Stimulated activated CD4-positive, alpha-beta T cell treated with anti-CD3 and anti-CD28 coated beads, Interleukin-12 subunit alpha, Interleukin-12 subunit beta, amount 100 ng/mL, for 4 hours (primary cell): Measurements from ENCODE around the gene SMCO3.

Experiments used
- DNase-seq: peaks from one replicate; pipeline ENCODE4 v3.0.0-alpha.2; 2020

Gene SMCO3

DNA sequence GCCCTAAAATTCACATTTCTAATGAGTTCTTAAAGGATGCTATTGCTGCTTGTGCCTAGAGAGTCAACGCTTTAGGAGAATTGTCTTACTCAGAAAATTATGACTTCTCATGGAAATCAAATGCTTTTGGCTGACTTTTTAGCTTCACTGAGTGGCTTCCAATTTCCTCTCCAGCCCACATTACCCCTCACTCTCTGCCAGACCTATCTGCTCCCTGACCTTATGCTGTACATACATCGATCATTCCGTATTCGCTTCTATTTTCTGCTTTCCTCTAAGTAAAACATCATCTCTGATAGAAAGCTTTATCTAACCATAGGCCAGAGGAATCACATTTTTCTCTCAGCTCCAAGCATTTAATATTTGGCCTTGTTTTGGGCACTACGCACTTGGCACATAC, 12.5 kb upstream of the SMCO3 start:
- DNase-seq: no peak

DNA sequence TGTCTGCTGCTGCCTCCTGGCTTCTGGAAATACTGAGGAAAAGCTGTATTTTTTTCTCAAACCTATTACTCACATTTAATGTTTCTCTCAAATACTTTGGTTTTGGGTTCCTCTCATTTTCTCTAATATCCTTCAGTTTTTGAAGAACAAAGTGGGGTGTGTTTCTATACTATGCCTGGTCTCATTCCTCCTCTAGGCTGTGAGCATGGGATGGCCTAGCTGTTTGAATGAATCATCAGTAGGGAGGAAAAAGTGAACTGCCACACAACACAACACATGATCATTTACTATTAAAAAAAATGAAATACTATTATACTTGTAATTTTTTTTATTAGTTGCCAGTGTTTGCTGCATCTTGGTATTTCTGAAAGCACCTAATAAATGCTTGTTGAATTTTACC, 11.3 kb upstream of the SMCO3 start:
- no peak for DNase-seq

DNA sequence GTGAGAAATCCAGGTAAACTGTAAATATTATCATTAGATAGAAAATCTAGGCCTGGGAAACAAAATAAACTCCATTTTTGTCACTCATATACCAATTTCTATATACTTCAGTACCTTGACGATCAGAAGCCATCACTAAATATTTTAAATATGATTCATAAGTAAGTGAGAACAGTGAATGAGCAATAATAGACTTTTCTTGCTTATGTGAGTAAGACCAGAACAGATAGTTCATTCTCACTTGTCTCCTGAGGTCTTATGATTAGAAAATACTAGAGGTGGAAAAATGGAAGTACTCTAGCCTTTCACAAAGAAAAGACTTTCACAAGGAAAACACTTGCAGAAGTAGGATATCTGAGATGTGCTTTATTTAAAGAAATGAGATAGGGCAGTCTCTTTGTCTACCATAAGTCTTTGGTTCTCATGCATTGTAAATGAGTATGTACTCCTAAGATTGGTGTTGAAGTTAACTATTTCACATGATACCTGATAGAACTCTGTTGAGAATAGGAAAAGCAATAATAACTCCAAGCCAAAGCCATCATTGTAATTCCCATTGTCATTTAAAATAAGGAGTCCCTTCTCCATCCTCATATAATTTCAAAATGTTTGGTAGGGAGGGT, 10.1 kb upstream of the SMCO3 start:
- no peak for DNase-seq

DNA sequence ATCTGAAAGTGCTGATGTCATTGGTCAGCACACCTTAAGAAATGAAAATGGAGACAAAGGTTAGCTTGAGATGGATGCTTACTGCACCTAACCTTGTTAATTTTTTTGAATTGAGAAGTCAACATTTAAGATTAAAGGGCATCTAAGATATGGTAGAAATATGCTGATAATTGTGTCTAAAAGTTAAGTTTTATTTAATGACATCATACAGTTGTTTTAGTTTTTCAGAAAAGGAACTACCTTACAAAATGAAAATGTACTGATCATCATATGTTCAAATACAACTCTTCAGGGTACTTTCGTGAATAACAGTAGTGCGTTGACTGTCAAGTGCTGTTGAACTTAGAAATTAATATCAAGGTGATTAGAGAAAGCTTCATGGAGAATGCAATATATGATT, 2.5 kb downstream of the SMCO3 start:
- DNase-seq: no peak

DNA sequence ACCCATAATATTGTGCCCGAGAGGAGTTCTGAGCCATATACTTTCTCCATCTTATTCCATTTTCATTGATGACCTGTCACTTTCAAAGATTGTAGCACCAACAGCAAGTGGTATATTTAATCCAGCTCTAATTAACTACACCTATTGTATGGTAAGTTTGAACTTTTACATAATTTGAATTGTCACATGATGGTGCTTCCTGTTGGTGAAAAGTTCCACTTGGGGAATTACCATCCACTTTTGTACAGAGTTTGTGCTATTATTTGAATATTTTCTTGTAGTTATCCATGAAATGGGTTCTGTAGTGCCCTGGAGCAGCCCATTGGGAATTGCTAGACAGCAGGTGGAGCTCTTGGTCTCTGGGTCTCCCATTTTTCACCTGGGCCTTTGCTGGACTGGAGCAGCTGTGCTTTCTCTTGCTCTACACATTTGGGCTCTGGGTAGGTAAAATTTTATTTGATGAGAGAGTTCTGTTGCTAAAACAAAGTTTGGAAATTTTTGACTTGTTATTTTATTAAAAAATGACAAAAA, 3.0 kb downstream of the SMCO3 start:
- no peak for DNase-seq

DNA sequence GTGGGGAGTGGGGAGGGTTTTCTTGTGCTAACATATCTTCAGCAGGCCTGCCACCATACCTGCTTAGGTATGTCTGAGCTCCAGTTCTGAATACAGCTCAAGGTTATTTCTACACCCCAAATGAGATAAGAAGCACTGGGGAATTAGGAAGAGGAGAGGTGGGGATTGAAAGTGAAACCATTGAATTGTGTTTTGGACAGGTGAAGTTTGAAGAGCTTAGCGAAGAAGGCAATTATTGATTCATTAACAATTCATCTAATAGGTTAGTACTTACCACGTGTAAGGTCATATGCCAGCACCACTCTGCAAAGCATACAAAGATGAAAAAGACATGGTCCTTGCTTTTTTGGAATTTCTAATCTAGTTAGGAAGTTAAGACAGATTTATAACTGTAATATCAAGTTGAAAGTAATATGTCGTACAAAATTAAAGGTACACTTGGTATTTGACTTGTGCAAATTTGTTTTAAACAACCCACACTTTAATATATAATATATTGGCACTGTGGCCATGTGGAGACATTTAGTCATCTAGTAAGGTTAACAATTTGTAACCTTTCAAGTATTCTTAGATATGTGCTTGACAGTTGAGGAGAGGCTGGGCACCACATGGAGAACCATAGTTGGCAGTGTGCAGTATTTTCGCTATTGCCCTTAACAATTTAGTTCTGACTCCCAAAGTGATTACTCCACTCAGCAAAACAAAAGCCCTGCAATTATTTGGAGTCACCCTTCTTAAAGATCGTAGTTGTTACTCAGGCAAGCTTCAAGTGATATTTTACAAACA, 3.6 kb downstream of the SMCO3 start:
- no peak for DNase-seq

DNA sequence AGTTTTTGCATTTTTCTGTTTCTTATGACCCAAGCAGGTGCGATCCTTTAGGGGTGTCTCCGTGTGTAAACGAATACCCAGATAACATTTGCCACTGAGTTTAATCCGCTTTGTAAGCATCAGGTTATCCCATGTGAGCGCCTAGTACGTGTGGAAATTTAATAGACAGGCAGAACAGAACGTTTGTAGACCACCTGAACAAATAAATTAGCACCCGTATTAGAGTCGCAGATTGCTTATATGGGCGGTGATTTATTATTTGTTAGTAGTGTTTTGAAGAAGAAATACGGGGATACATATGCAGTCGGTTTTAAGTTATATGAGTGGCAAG, 10.2 kb downstream of the SMCO3 start:
- DNase-seq: no peak

- peak; percentile 74 for DNase-seq
Observed at GRCh38 chr12:14803011-14803829, 10.8 kb downstream of the SMCO3 start, which contains the start of the genes C12orf60 and WBP11. Gene C12orf60, plus strand, starts transcription at chr12:14803670. Its CDS starts 19,266 bp downstream, at chr12:14822936. Gene WBP11, minus strand, starts transcription at chr12:14803478. Its CDS starts 2,095 bp downstream, at chr12:14801383.

DNA sequence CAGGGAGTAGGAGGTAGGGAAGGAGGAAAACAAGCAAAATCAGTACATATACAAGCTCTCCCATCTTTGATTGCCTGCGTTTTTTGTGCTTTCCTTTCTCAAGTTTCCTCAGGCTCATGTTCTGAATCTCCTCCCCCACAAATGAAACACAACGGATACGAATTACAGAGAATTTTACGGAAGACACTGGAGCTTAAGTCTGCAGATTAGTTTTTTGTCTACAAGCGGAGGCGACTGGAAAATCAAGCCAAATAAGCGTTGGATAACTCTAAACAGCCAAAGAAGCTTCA, 11.3 kb downstream of the SMCO3 start:
- DNase-seq: no peak

- no peak for DNase-seq
Observed at GRCh38 chr12:14802247-14802646, 11.7 kb downstream of the SMCO3 start.

GRCh38 chr12:14795028-14795448, 18.9 kb downstream of the SMCO3 start:
- DNase-seq: no peak

GRCh38 chr12:14785568-14785967, 28.4 kb downstream of the SMCO3 start:
- DNase-seq: no peak

- DNase-seq: no peak
Observed at GRCh38 chr12:14784471-14784870, 29.5 kb downstream of the SMCO3 start.

DNA sequence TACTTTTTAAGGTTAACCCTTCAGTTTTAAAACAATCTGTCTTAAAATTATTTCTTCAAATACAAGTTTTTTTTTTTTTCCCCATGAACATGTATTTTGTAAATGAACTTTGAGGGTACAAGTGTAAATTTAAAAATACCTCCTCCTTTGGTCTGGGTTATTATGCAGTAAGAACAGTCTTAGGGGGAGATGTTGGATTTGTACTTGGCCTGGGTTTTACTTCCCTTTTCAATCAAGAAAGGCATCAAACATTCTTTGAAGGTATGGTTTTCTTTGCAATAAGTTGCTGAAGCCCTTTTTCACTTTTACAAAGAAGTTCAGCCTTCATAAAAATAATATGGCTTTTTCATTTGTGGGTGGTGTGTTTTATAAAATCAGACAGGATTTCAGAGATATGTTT, 31.2 kb downstream of the SMCO3 start:
- DNase-seq: no peak

GRCh38 chr12:14781563-14781962, 32.4 kb downstream of the SMCO3 start:
- DNase-seq: no peak

DNA sequence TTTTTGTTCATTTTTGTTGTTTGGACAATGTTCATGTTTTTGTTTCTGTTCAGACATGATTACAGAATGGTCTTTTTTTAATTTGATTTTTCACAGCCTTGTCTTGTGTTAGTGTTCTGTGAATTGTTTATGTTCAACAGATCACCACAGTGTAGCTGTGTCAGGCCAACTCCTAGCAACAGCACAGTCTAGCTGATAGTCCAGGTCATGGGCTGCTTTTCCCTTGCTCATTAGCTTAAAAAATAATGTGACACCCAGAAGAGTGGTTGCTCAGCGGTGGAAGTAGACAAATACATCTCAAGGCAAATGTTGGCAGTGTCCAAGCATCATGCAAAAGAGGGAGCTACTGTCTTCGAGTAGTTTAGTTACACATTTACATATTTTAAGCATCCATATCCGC, 33.1 kb downstream of the SMCO3 start:
- no peak for DNase-seq

DNA sequence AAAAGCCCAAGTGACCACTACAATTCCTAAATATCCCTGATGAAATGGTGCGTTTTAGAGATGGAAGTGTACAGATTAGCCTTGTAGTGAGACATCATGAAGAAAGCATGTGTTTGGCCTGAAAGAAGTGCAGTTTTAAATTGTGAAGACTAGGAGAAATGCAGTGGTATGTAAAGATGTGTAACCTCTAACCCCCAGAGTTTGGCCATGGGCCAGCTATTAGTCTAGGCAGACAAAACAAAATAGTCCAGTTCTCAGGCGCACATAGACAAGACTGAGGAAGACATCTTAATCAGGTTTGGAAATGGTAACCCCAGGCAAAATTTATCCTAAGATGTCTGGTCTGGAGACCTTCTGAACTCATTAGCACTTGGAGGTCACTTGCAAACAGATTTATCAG, 34.1 kb downstream of the SMCO3 start:
- no peak for DNase-seq

DNA sequence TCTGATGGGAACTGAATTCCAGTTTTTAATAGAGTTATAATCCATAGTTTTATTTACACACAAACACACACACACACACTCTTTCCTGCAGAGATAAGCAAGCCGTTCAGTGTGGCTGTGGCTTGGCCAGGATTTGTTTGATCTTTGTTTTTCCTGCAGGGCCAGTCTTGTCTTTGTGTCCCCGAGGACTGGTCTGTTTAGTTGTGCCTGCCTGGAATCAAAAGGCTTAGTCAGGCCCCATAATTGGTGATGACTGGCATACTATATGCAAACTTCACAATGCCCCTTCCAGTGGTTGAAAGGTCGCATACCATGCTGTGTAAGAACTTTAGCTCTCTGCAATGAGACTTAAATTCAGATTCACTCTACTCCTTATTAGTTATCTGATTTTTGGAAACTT, 36.7 kb downstream of the SMCO3 start:
- no peak for DNase-seq

DNA sequence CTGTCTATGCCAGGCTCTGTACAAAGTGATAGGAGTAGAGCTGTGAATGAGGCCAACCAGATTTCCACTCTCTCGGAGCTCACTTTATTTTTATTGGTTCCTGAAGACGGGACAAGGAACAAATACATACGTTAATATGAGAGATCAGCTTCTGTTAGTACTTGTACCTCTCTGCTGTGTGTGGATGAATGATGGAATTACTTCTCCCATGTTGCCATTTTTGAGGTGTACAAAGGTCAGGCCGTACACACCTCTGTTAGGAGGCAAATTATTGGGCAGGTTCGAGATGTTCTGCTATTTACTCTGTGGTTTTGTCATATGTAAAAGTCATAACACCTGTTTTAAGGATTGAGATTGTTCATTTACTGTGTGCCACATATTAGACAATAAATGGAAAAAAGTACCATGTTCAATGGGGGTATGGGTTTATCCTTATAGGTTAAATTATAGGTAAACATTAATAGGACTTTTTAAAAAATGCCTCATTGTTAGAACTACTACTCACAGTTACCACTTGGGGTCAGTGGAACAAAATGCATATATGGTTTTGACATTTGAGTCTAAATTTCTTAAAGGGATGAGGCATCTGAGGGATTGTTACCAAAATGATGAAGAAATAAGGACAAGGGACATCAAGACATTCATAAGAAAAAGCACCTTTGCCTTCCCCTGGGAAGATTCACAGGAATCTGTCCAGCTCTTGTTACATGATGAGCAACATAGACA, 37.6 kb downstream of the SMCO3 start:
- DNase-seq: no peak

GRCh38 chr12:14775636-14775980, 38.4 kb downstream of the SMCO3 start:
- DNase-seq: no peak

GRCh38 chr12:14774906-14775635, 38.9 kb downstream of the SMCO3 start:
- peak; percentile 23 for DNase-seq
